Liver (tissue), 9 donors: ENCODE data around the gene HOXB13. TPM values are rescaled to one million over a fixed set of nuclear protein-coding genes. Genes with fewer than 3 reads are reported as not detected.

Experiments used
- DNase-seq: peaks from one replicate; pipeline ENCODE4 v3.0.0-alpha.2; 2017; ENCODE audit warnings: low spot score
- H3K27ac ChIP-seq, 2 donors: one replicate each; pipeline ENCODE4 v1.7.0; 2013; ENCODE audit warnings: inconsistent platforms in 2 of 2, low read length in 2 of 2, control low read depth in 1 of 2, low read depth in 1 of 2, mild to moderate bottlenecking in 1 of 2
- H3K27me3 ChIP-seq, 4 donors: one replicate each; pipeline versions ENCODE4 v1.6.1 to v1.7.0; 2013; ENCODE audit warnings: low read length in 3 of 4, inconsistent platforms in 1 of 4, mild to moderate bottlenecking in 1 of 4, moderate library complexity in 1 of 4; ENCODE audit not compliant: control insufficient read depth in 4 of 4, insufficient read depth in 4 of 4
- H3K36me3 ChIP-seq, 4 donors: one replicate each; pipeline versions ENCODE4 v1.6.1 to v1.7.0; 2013; ENCODE audit warnings: low read length in 3 of 4, mild to moderate bottlenecking in 3 of 4, low read depth in 1 of 4, moderate library complexity in 1 of 4; ENCODE audit not compliant: control insufficient read depth in 4 of 4, insufficient read depth in 3 of 4
- H3K4me1 ChIP-seq, 4 donors: one replicate each; pipeline versions ENCODE4 v1.6.1 to v1.7.0; 2013; ENCODE audit warnings: low read length in 3 of 4, mild to moderate bottlenecking in 3 of 4, moderate library complexity in 1 of 4; ENCODE audit not compliant: control insufficient read depth in 4 of 4, insufficient read depth in 4 of 4
- H3K4me3 ChIP-seq, 3 donors: one replicate each; pipeline versions ENCODE4 v1.6.1 to v1.7.0; 2013; ENCODE audit warnings: low read length in 3 of 3, control low read depth in 1 of 3, low read depth in 1 of 3, mild to moderate bottlenecking in 1 of 3
- H3K9ac ChIP-seq, 2 donors: one replicate each; pipeline ENCODE4 v1.7.0; 2013; ENCODE audit warnings: low read length in 2 of 2, mild to moderate bottlenecking in 2 of 2, moderate library complexity in 2 of 2, control low read depth in 1 of 2, low read depth in 1 of 2
- H3K9me3 ChIP-seq, 4 donors: one replicate each; pipeline versions ENCODE4 v1.6.1 to v1.7.0; 2013; ENCODE audit warnings: low read length in 3 of 4; ENCODE audit not compliant: control insufficient read depth in 4 of 4
- ATF3 ChIP-seq: IDR thresholded peaks from 2 replicates; pipeline ENCODE4 v1.6.1; 2016; ENCODE audit warnings: antibody characterized with exemption
- CTCF ChIP-seq: fragments of 150-350 bp; IDR thresholded peaks from 2 replicates; pipeline ENCODE4 v1.5.1; 2017; ENCODE audit warnings: improper control_type of control experiment, low read depth, low read length; ENCODE audit not compliant: missing input control
- EGR1 ChIP-seq, 2 donors: IDR thresholded peaks; 2 replicates each; pipeline ENCODE4 v1.6.1; 2016 to 2018; ENCODE audit warnings: antibody characterized with exemption in 2 of 2, low read depth in 2 of 2
- FOXA1 ChIP-seq: IDR thresholded peaks from 2 replicates; pipeline ENCODE4 v1.6.1; 2016; ENCODE audit warnings: antibody characterized with exemption
- FOXA2 ChIP-seq: IDR thresholded peaks from 2 replicates; pipeline ENCODE4 v1.6.1; 2016; ENCODE audit warnings: antibody characterized with exemption
- GABPA ChIP-seq, 2 donors: IDR thresholded peaks in 1 of 2; conservative IDR thresholded peaks in 1 of 2; 2 replicates each; pipeline ENCODE4 v1.6.1; 2016; ENCODE audit warnings: antibody characterized with exemption in 2 of 2, mild to moderate bottlenecking in 1 of 2, moderate library complexity in 1 of 2
- HNF4A ChIP-seq, 2 donors: conservative IDR thresholded peaks; 2 replicates each; pipeline ENCODE4 v1.6.1; 2016; ENCODE audit warnings: antibody characterized with exemption in 2 of 2, mild to moderate bottlenecking in 2 of 2
- HNF4G ChIP-seq: IDR thresholded peaks from 2 replicates; pipeline ENCODE4 v1.6.1; 2016; ENCODE audit warnings: antibody characterized with exemption
- JUND ChIP-seq, 2 donors: IDR thresholded peaks; 2 replicates each; pipeline ENCODE4 v1.6.1; 2016; ENCODE audit warnings: antibody characterized with exemption in 2 of 2
- MAX ChIP-seq: IDR thresholded peaks from 2 replicates; pipeline ENCODE4 v1.6.1; 2016; ENCODE audit warnings: antibody characterized with exemption
- NR2F2 ChIP-seq: IDR thresholded peaks from 2 replicates; pipeline ENCODE4 v1.6.1; 2016; ENCODE audit warnings: antibody characterized with exemption
- RAD21 ChIP-seq, 2 donors: IDR thresholded peaks; 2 replicates each; pipeline ENCODE4 v1.6.1; 2016; ENCODE audit warnings: antibody characterized with exemption in 2 of 2, mild to moderate bottlenecking in 2 of 2
- REST ChIP-seq: IDR thresholded peaks from 2 replicates; pipeline ENCODE4 v1.6.1; 2016; ENCODE audit warnings: antibody characterized with exemption, mild to moderate bottlenecking
- RXRA ChIP-seq, 2 donors: IDR thresholded peaks; 2 replicates each; pipeline ENCODE4 v1.6.1; 2017 to 2018; ENCODE audit warnings: antibody characterized with exemption in 2 of 2, mild to moderate bottlenecking in 1 of 2
- SP1 ChIP-seq: IDR thresholded peaks from 2 replicates; pipeline ENCODE4 v1.6.1; 2018; ENCODE audit warnings: antibody characterized with exemption, mild to moderate bottlenecking
- TAF1 ChIP-seq: conservative IDR thresholded peaks from 2 replicates; pipeline ENCODE4 v1.6.1; 2016; ENCODE audit warnings: antibody characterized with exemption, mild to moderate bottlenecking
- YY1 ChIP-seq: IDR thresholded peaks from 2 replicates; pipeline ENCODE4 v1.6.1; 2016; ENCODE audit warnings: antibody characterized with exemption, mild to moderate bottlenecking
- ZBTB33 ChIP-seq: IDR thresholded peaks from 2 replicates; pipeline ENCODE4 v1.6.1; 2016; ENCODE audit warnings: antibody characterized with exemption
- WGBS: extraction: QIAGEN DNeasy Blood & Tissue Kit; methylation state at CpG from one replicate; pipeline ENCODE4 v1.1.7; 2013; 5-methylcytosine and 5-hydroxymethylcytosine counted together
- polyA plus RNA-seq, 2 donors: library from polyadenylated mRNA; stranded (reverse) in 1 of 2; unstranded in 1 of 2; fragments of 200-250 nt in 1 of 2; fragments of >200 nt in 1 of 2; fragmentation: Nextera tagmentation in 1 of 2; extraction: Ambion mirVana in 1 of 2; gene quantifications; one replicate each; pipeline versions ENCODE4 v1.2.1 to v1.2.3, GENCODE V29; 2013 to 2015
- total RNA-seq, 2 donors: library from RNA; depleted of rRNA; stranded (reverse); fragments of >200 nt; gene quantifications; one replicate each; pipeline ENCODE4 v1.2.3, GENCODE V29; 2014
- donor health status: healthy.
- donor health status: healthy.
- donor health status: healthy.
- donor health status: healthy.
- donor health status: healthy.

Gene HOXB13
- total and polyA plus RNA-seq, 4 donors = not detected

- Histone ChIP-seq H3K36me3 (peaks cover 0 to 2% (median 0%) of the 10 kb centered on the region in 4 donors), H3K4me3 (no peak overlapping the region), H3K9ac (no peak overlapping the region), H3K9me3 (no peaks in the 10 kb centered on the region), H3K27ac (no peak overlapping the region), H3K4me1 (peaks cover 0 to 10% (median 6%) of the 10 kb centered on the region in 4 donors), H3K27me3 (peaks cover 3 to 47% (median 26%) of the 10 kb centered on the region in 4 donors)
- no peak for DNase-seq
- 12% methylated on average over 19 of the region's 19 CpGs for WGBS
- TF ChIP-seq YY1 (no peak), FOXA2 (no peak), GABPA (IDR thresholded peaks at IDR 0.05 in 1 of 2, conservative IDR thresholded peaks at IDR 0.05 in 1 of 2) (no peak), ZBTB33 (no peak), MAX (no peak), RXRA (IDR thresholded peaks at IDR 0.05) (no peak), FOXA1 (no peak), JUND (IDR thresholded peaks at IDR 0.05) (no peak), TAF1 (no peak), HNF4G (no peak), RAD21 (IDR thresholded peaks at IDR 0.05) (no peak), EGR1 (IDR thresholded peaks at IDR 0.05; ENCODE audit: low read depth in 2 of 2) (no peak), HNF4A (conservative IDR thresholded peaks at IDR 0.05) (no peak), NR2F2 (no peak), CTCF (no peak), SP1 (no peak), REST (no peak), ATF3 (no peak)
Measured at GRCh38 chr17:48729335-48730239, 1.0 kb upstream of the HOXB13 start.
